Measurements from ENCODE around the gene ZNF839.
"Not testable (repeated sequence)": the region's sequence is repeated elsewhere in the genome, so short reads cannot be mapped to it uniquely, and the experiment has no call there.

ZNF839 gene

DNA sequence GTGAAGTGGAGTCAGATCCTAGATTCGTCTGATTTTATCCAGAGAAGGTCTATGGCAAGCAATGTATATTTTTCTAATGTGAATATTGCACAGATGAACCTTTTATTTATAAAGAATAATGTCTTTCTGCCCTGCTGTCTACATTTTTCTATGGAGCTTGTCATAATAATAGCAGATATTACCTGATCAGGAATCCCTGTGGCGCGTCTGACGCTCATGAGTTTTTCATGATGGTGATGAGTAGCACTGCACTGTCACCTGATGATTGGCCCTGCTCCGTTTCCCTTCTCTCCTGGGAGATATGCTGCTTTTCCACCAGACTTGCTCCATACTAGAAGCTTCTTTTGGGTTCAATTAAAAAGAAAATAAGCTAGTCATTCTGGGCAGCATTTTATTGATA is 22.7 kb downstream of the ZNF839 start:
- DNase-seq, result no peak

DNA sequence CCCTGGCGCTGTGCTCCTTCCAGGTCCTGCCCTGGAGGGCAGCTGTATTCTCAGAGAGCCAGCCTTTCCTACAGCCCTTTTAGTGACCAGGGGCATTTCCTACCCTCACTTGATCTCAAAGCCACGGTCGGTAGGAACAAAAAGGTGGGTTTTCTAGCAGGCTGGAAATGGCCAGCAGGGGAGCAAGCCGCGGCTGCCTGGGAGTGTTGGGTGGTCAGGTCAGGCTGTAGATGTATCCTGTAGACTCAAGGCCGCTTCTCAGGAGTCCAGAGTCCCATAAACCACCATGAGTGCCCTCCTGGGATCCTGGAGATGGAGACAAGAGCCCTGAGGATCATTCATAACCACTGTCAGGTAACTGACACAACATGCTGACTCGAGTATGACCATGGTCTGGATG is 24.5 kb downstream of the ZNF839 start:
- DNase-seq, result no peak

DNA sequence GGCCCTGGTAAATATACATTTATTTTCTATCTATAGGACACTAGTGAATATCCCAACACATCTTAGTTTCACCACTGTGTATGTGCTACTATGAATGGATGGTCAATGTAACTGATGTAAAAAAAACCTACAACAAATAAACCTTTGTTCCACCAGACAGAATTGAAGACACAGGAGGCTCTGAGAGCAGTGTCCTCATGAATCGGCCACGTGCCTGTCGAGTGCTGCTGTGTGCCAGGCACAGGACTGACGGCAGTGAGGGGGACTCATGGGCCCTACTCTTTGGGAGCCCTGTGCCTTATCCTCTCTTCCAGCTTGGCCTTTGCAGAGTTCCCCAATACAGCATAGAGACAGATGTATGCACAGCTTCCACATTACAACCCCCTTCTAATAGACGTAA is 24.9 kb downstream of the ZNF839 start:
- DNase-seq, result no peak

- DNase-seq, result no peak
Observed at GRCh38 chr14:102345232-102345631, 25.7 kb downstream of the ZNF839 start.

GRCh38 chr14:102346645-102347044 is 27.1 kb downstream of the ZNF839 start:
- no peak for DNase-seq

DNA sequence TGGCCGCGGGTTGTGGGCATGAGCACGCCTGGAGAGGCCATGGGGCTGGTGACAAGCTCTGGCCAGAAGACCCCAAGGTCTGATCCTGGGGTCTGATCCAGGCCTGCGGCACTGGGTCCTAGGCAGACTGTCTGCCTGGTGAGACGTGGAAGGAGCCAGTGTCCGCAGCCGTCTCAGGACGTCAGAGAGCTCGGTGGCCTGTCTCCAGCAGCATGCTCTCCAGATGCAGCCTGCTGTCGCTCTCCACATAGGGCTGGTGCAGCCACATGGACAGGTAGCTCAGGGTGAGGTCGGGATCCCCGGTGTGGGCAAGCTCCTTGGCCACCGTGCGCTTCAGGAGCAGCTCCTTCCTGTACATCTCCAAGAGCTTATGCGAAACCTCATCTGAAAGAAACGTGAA is 28.8 kb downstream of the ZNF839 start:
- DNase-seq, result no peak

DNA sequence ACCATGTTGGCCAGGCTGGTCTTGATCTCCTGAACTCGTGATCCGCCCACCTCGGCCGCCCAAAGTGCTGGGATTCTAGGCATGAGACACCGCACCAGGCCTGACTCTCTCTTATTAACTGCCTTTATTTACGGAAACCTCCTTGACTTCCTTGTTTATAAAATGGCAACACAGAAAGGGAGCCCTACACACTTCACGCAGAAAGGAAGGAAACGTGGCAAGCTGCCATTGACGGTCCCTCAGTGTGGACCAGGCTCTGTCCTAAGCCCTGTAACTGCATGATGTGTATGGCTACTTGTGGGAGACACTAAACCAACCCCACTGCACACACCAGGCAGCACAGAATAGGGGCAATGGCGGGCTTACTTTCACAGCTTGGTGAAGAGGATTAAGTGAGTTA is 31.5 kb downstream of the ZNF839 start:
- DNase-seq, result no peak

DNA sequence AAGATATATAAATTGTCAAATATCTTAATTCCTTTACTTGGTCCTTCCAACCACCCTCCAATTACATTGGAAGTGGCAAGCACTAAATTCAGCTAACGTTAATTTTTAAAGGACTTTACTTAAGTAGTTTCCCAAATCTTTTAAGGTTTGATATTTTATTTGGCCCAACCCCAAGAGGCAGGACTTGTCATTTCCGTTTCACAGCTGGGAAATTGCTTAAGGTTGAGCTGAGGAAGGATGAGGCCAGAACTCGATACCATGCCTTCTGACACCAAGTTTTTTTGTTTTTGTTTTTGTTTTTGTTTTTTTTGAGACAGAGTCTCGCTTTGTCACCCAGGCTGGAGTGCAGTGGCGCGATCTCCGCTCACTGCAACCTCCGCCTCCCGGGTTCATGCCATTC is 32.0 kb downstream of the ZNF839 start:
- not testable (repeated sequence) for DNase-seq

DNA sequence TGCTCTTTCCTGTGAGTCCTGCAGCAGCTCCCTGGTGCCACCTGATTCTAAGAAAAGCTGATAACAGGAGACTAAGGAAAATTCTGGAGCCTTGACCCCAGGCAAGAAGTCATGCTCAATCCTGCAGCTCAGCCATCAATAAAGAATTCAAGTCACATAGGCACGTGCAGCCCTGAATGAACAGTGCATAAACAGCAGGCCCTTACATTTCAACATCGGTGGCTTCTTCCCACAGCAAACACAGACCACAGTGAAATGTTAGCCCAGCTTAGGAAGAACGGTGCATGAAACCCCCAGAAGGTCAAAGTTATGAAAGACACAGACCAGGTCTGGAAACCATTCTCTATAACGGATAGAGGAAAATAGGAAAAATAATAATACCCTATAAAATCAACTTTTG is 32.7 kb downstream of the ZNF839 start:
- no peak for DNase-seq

- no peak for DNase-seq
Observed at GRCh38 chr14:102353126-102353619, 33.6 kb downstream of the ZNF839 start.

DNA sequence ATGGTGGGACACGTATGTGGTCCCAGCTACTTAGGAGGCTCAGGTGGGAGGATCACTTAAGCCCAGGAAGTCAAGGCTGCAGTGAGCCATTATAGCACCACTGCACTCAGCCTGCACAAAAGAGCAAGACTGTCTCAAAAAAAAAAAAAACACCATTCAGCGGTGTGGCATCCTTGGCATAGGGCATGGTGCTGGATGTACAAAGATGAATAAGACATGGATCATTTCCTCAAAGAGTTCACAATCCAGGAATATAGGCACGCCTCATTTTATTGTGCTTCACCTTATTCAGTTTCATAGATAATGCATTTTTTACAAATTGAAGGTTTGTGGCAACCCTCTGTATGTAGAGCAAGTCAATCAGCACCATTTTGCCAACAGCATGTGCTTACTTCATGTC is 36.7 kb downstream of the ZNF839 start:
- DNase-seq, result no peak

DNA sequence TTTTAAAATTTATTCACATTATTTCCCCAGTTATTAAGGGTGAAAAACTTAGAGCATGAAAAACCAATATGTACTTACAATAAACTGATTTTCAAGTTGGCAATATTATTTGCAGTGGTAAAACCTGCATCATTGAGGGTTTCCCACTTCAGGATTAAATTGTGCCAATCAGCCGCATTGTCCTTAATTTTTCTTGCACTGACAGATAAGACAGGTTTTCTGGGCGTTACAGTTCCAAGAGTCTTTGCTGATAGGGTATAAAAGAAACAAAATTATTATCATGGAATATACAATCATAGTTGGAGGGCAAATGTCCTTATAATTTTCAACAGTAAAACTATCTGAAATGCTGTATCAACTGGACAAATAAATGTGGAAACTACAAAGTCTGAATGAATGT is 39.8 kb downstream of the ZNF839 start:
- DNase-seq, result no peak

DNA sequence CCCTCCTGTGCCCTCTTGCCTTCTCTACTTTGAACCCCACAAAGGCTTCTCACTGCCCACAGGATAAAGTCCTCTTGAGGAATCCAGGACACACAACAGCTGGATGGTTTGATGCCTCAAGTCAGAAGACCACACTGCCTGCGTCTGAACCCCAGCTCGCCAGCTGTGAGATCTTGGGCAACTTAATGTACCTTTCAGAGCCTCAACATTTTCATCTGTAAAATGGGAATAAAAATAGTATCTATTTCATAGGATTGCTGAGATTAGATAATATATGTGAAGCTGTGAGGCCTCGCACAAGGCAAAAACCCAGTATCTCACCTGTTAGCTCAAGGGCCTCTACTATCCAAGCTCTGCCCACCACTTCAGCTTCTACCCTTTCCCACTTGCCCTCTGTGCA is 40.8 kb downstream of the ZNF839 start:
- no peak for DNase-seq

DNA sequence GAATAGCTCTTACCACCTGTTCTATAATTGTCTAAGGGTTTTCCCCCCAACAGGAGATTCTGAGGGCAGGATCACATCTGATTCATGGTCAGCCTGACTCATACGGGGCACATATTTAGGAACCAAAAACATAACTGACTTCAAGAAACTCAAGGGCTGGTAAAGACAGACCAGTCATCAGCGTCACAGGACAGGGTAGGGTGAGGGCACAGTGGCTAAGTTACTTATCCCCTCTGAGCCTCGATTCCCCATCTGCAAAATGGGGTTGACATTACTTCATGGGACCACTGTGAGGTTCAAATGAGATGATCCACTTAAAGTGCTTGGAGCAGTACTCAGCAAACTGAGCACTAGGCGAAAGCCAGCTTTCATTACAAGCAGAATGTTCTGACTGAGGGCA is 42.5 kb downstream of the ZNF839 start:
- peak; percentile 22 for DNase-seq

DNA sequence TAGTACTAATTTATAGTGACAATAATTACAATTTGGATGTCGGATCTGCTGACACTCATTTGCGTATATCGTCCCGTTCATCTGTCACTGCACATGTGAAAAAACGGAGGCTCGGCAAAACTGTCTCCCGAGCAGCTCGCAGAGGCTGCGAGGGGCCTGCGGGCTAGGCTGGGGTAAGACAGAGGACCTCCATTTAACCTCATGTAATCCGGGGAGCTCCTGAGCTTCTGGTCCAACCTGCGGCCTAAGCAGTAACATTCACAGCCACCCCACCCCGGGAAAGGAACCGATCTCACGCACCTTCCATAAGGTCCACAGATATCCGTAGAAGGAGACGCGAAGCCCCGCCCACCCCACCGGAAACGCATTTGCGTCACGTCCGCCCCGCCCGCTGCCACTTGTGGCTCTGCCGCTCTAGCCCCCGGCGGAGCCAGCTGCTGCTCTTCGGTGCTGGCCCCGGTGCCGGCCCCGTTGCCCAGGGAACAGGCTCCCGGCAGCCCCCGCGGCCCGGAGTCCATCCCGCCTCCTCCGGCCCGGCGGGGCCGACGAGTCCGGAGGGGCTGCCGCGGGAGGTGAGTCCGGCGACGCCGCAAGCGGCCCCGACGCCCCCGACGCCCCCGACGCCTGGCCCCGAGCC is 43.1 kb downstream of the ZNF839 start, which contains the start of the genes CINP and TECPR2:
Gene CINP (minus strand): TSS at position 346 of the 637 bp plus-strand sequence. CDS start 39 bp downstream, at position 307.
Gene TECPR2 (plus strand): TSS at position 397 of the 637 bp plus-strand sequence. CDS start 13,781 bp downstream, outside the sequence.
- peak; percentile 98 for DNase-seq

DNA sequence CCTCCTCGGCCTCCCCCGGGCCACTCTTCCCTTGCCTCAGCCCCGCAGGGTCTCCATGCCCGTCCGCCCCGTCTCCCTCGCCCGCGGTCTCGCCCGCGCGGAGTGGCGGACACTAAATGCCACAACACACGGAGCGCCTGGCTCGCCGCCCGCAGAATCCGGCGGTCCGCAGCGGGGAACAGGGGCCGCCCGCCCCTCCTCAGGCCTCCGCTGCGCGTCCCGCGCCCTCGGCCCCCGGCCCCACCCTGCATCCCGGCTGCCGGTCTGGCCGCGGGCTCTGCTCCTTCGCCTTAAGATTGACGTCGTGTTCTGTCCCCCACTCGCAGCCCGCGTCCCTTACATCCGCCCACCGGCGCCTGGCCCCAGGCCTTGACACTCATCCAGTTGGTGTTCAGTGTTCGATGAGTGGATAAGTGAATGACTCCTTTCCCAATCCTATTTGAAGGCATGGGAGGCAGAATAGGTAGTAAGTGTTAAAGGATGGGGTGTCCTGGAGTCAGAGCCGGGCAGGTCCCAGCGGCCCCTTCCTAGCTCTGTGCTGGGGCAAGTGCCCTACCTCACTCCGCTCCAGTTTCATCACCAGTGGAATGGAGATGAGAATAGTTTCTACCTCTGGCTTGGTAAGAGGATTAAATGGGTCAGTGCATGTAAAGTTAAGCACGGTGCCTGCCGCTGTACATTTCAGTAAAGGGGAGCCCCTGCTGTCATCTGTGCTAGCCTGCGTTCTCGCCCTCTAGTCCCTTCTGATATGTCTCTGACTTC is 43.8 kb downstream of the ZNF839 start:
- peak; percentile 33 for DNase-seq

- no peak for DNase-seq
Observed at GRCh38 chr14:102370305-102370809, 50.8 kb downstream of the ZNF839 start.

GRCh38 chr14:102371361-102371760 is 51.8 kb downstream of the ZNF839 start:
- no peak for DNase-seq

DNA sequence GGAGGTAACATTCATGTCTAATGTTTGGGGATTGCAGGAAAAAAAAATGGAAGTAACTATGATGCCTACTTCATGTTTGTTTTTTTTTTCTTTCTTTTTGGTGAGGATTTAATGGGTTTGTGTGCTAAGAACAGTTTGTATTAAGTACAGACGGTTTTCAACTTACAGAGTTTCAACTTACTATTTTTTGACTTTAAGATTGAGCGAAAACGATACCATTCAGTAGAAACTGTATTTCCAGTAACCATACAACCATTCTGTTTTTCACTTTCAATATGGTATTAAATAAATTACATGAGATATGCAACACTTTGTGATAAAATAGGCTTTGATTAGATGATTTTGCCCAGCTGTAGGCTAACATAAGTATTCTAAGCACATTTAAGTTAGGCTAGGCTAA is 53.6 kb downstream of the ZNF839 start:
- DNase-seq, result no peak

- DNase-seq, result no peak
Observed at GRCh38 chr14:102374264-102374663, 54.7 kb downstream of the ZNF839 start.

GRCh38 chr14:102375119-102375518 is 55.6 kb downstream of the ZNF839 start:
- DNase-seq, result no peak

GRCh38 chr14:102377696-102378095 is 58.1 kb downstream of the ZNF839 start:
- no peak for DNase-seq

DNA sequence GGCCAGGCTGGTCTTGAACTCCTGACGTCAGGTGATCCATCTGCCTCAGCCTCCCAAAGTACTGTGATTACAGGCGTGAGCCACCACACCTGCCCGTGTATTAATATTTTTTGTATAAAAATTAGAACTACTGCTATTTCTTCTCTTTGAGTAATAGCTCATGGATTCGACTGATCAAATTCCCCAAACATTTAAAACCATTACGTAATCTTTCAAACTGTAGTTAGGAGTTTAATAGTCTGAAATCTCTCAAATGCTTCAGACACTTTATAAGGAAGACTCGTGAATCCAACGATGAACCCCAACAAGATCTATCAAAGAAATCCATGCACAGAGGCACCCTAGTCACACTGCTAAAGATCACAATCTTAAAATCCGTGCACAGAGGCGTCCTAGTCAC is 59.3 kb downstream of the ZNF839 start:
- no peak for DNase-seq

DNA sequence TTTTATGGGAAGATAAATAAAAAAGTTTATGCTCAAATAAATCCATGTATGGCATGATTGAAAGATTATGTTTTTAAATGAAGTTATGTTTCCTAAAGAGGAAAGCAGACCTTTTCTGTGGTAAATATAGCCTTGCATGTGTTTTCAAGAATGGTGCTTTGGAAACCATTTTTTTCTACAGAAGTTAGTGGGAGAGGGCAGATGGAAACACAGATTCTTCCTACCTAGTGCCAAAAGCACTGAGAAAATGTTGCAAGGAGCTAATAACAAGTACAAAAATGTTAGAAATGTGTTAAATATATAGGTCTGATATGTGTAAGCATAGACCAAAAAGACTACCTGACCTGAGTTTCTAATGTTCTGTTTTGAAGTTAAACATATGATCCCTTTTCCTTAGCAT is 67.5 kb downstream of the ZNF839 start:
- no peak for DNase-seq

Data from CD4-positive, alpha-beta T cell treated with Interleukin-6 for 4 hours (primary cell).